Stimulated activated CD8-positive, alpha-beta memory T cell treated with anti-CD3 and anti-CD28 coated beads, Interleukin-7, amount 100 ng/mL, for 1 hour (primary cell): Measurements from ENCODE around the gene NOL4L.

Experiments
- DNase-seq, 2 donors: peaks; one replicate each; pipeline ENCODE4 v3.0.0-alpha.2; 2020; ENCODE audit warnings: low read depth in 2 of 2

NOL4L gene

GRCh38 chr20:32585011-32585585 lies at the start of gene NOL4L:
TSS of gene NOL4L (minus strand) at chr20:32585333. CDS start at chr20:32584890, 443 bp downstream.
- no peak for DNase-seq

GRCh38 chr20:32634041-32634805 lies 49.1 kb upstream of the NOL4L start:
- DNase-seq, result no peak

GRCh38 chr20:32632461-32633354 lies 47.6 kb upstream of the NOL4L start:
- DNase-seq, result no peak

GRCh38 chr20:32631933-32632460 lies 46.9 kb upstream of the NOL4L start:
- no peak for DNase-seq

GRCh38 chr20:32629813-32630212 lies 44.7 kb upstream of the NOL4L start:
- no peak for DNase-seq

GRCh38 chr20:32628960-32629530 lies 43.9 kb upstream of the NOL4L start:
- no peak for DNase-seq

GRCh38 chr20:32626859-32627636 lies 41.9 kb upstream of the NOL4L start:
- no peak for DNase-seq

GRCh38 chr20:32626407-32626806 lies 41.3 kb upstream of the NOL4L start:
- DNase-seq, result no peak

GRCh38 chr20:32625996-32626395 lies 40.9 kb upstream of the NOL4L start:
- DNase-seq, result no peak

- no peak for DNase-seq
These were observed 39.7 kb upstream of the NOL4L start for GRCh38 chr20:32624687-32625345.

GRCh38 chr20:32623667-32624157 lies 38.6 kb upstream of the NOL4L start:
- DNase-seq, result no peak

GRCh38 chr20:32622585-32623468 lies 37.7 kb upstream of the NOL4L start:
- DNase-seq, result no peak

GRCh38 chr20:32621891-32622584 lies 36.9 kb upstream of the NOL4L start:
- DNase-seq, result no peak

GRCh38 chr20:32621071-32621890 lies 36.1 kb upstream of the NOL4L start:
- no peak for DNase-seq

- DNase-seq, result no peak
These were observed 34.5 kb upstream of the NOL4L start for GRCh38 chr20:32619586-32619985.

- DNase-seq, result no peak
These were observed 29.6 kb upstream of the NOL4L start for GRCh38 chr20:32614772-32615171.

- DNase-seq, result no peak
These were observed 29.2 kb upstream of the NOL4L start for GRCh38 chr20:32614303-32614702.
